Ishikawa (cell line): ENCODE results near the gene MRRF.

Source experiments
- CEBPB ChIP-seq: IDR thresholded peaks from 2 replicates; pipeline ENCODE4 v1.6.1; 2012
- EGR1 ChIP-seq: IDR thresholded peaks from 2 replicates; pipeline ENCODE4 v1.6.1; 2012
- EP300 ChIP-seq: IDR thresholded peaks from 2 replicates; pipeline ENCODE4 v1.6.1; 2012; ENCODE audit warnings: borderline replicate concordance
- MAX ChIP-seq: IDR thresholded peaks from 2 replicates; pipeline ENCODE4 v1.6.1; 2012
- RAD21 ChIP-seq: IDR thresholded peaks from 2 replicates; pipeline ENCODE4 v1.6.1; 2012; ENCODE audit warnings: low read depth
- REST ChIP-seq: IDR thresholded peaks from 2 replicates; pipeline ENCODE4 v1.6.1; 2012; ENCODE audit warnings: low read depth, mild to moderate bottlenecking
- YY1 ChIP-seq: IDR thresholded peaks from 2 replicates; pipeline ENCODE4 v1.6.1; 2012; ENCODE audit warnings: low read depth
- TF ChIP-seq, protein P1 (sequence below): IDR thresholded peaks from 2 replicates; pipeline ENCODE4 v1.6.1; 2012

- TF ChIP-seq EGR1, result no peak
- TF ChIP-seq YY1, result no peak
- TF ChIP-seq REST, result no peak
- TF ChIP-seq CEBPB, result no peak
- no peak for TF ChIP-seq RAD21
- TF ChIP-seq MAX, result no peak
- no peak for TF ChIP-seq EP300
- TF ChIP-seq, protein P1, sequence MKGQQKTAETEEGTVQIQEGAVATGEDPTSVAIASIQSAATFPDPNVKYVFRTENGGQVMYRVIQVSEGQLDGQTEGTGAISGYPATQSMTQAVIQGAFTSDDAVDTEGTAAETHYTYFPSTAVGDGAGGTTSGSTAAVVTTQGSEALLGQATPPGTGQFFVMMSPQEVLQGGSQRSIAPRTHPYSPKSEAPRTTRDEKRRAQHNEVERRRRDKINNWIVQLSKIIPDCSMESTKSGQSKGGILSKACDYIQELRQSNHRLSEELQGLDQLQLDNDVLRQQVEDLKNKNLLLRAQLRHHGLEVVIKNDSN, result no peak
Measured at GRCh38 chr9:122367065-122367464, 102.4 kb downstream of the MRRF start.
